Measurements from ENCODE around the gene LGR5. TPM values are rescaled to one million over a fixed set of nuclear protein-coding genes. Genes with fewer than 3 reads are reported as not detected.

LGR5 gene
- total and polyA plus RNA-seq, 2 of the 8 experiments (the other 6 are each of a cell fraction or from before 2014, with no cell fraction given), result 0.08 to 0.19 TPM

GRCh38 chr12:71426300-71427047 is 13.1 kb upstream of the LGR5 start:
- no peak overlapping the region for H3K4me2 ChIP-seq (ENCODE audit: insufficient read depth in 1 of 2, low read depth in 2 of 2, low read length in 2 of 2)
- H3K4me3 ChIP-seq (ENCODE audit: extremely low read depth in 1 of 4, insufficient read depth in 2 of 4, low read depth in 3 of 4, low read length in 4 of 4), result no peak overlapping the region
- H3K23ac ChIP-seq (ENCODE audit: insufficient read length), result no peak overlapping the region
- H3K23me2 ChIP-seq (ENCODE audit: low read depth, low read length), result no peaks in the 10 kb centered on the region
- no peaks in the 10 kb centered on the region for H3K79me2 ChIP-seq (ENCODE audit: control insufficient read depth in 1 of 2, insufficient read depth in 2 of 2, low read length in 2 of 2)
- TF ChIP-seq KDM1A (IDR thresholded peaks at IDR 0.05; ENCODE audit: borderline replicate concordance, low read length) (no peak), CBX8 (IDR thresholded peaks at IDR 0.05; ENCODE audit: borderline replicate concordance, low read depth, low read length) (no peak), CHD1 (IDR thresholded peaks at IDR 0.05; ENCODE audit: low read depth, low read length) (no peak), SP1 (IDR thresholded peaks at IDR 0.05; ENCODE audit: low read depth, low read length) (no peak), E2F6 (IDR thresholded peaks at IDR 0.05) (no peak), CTBP2 (IDR thresholded peaks at IDR 0.05; ENCODE audit: borderline replicate concordance, insufficient read depth, insufficient read length, low read length) (no peak), SRF (IDR thresholded peaks at IDR 0.05; ENCODE audit: low read depth, low read length) (no peak)
- no peak overlapping the region for H2BK15ac ChIP-seq (ENCODE audit: low read length)
- no peak overlapping the region for H3K27ac ChIP-seq (ENCODE audit: low read depth, low read length)
- no peak overlapping the region for H4K91ac ChIP-seq (replicated peaks; ENCODE audit: insufficient read length, low read length)
- H3K4ac ChIP-seq (replicated peaks; ENCODE audit: insufficient read length, low read depth, low read length), result no peak overlapping the region
- H4K8ac ChIP-seq (ENCODE audit: extremely low read depth, insufficient read depth, low read length), result no peak overlapping the region
- no peak overlapping the region for H3K18ac ChIP-seq (ENCODE audit: extremely low read depth, low read length)
- no peak for FAIRE-seq
- no peak overlapping the region for H3K56ac ChIP-seq (replicated peaks; ENCODE audit: insufficient read length, low read depth, low read length)
- no peak overlapping the region for H3K14ac ChIP-seq (ENCODE audit: insufficient read length)
- no peaks in the 10 kb centered on the region for H4K20me1 ChIP-seq (replicated peaks in 1 of 2; ENCODE audit: control insufficient read depth in 1 of 2, insufficient read depth in 2 of 2, low read length in 2 of 2)
- H4K5ac ChIP-seq (ENCODE audit: insufficient read length, low read depth, low read length), result no peak overlapping the region
- H3K27me3 ChIP-seq (replicated peaks in 1 of 4; ENCODE audit: control insufficient read depth in 3 of 4, extremely low read depth in 1 of 4, insufficient read depth in 3 of 4, low read length in 3 of 4), result peaks cover 0 to 1% (median 0%) of the 10 kb centered on the region in 4 experiments; a peak in 1 of 7 replicates
- H2BK20ac ChIP-seq (ENCODE audit: low read length), result no peak overlapping the region
- no peaks in the 10 kb centered on the region for H3K4me1 ChIP-seq (replicated peaks in 1 of 4; ENCODE audit: control insufficient read depth in 3 of 4, insufficient read depth in 4 of 4, low read length in 3 of 4)
- H2AK5ac ChIP-seq (ENCODE audit: low read depth, low read length), result no peak overlapping the region
- H2BK120ac ChIP-seq (replicated peaks; ENCODE audit: low read depth, low read length), result no peak overlapping the region
- CTCF ChIA-PET (ENCODE audit: partially characterized antibody), result interaction anchor here (1.2 to 1.3 kb wide), 2 partner anchors 8 to 210 kb away, joined by 3 read pairs; no protein-coding TSS in a partner anchor
- no peak for DNase-seq (ENCODE audit: low read depth in 1 of 2, low spot score in 2 of 2)
- no peaks in the 10 kb centered on the region for H3K36me3 ChIP-seq (ENCODE audit: control insufficient read depth in 2 of 4, insufficient read depth in 4 of 4, low read length in 3 of 4)
- POLR2A ChIA-PET (ENCODE audit: partially characterized antibody), result no interaction called here
- H2BK5ac ChIP-seq (ENCODE audit: low read depth, low read length), result no peak overlapping the region
- no peak overlapping the region for H2AFZ ChIP-seq (ENCODE audit: low read length)
- 90% methylated on average over 3 of the region's 3 CpGs; no CpG with 5 or more reads in 1 of the 2 experiments for WGBS, 2 experiments (ENCODE audit: extremely low coverage in 1 of 2, insufficient coverage in 1 of 2, insufficient read length in 1 of 2, insufficient replicate concordance in 2 of 2, low coverage in 1 of 2, low lambda C conversion rate in 2 of 2, missing lambda C conversion rate in 1 of 2)
- H3K9me3 ChIP-seq (ENCODE audit: insufficient read depth in 2 of 2, low read depth in 1 of 2, low read length in 1 of 2), result no peaks in the 10 kb centered on the region
- no peak overlapping the region for H3K9ac ChIP-seq (replicated peaks in 1 of 4; ENCODE audit: extremely low read depth in 1 of 4, low read depth in 3 of 4, low read length in 3 of 4)
- no peak overlapping the region for H2BK12ac ChIP-seq (ENCODE audit: low read depth, low read length)
- no peaks in the 10 kb centered on the region for H3K79me1 ChIP-seq (ENCODE audit: low read depth, low read length)
